HCT116 (cell line): Measurements from ENCODE around the gene TNIP1.

Experiments used
- CBX3 ChIP-seq: IDR thresholded peaks from 2 replicates; pipeline ENCODE4 v1.6.1; 2012; ENCODE audit warnings: low read depth
- EZH2 ChIP-seq: fragments of 200-600 bp; sonication (generic); IDR thresholded peaks from 2 replicates; pipeline ENCODE4 v1.6.1; 2017; ENCODE audit warnings: antibody characterized with exemption, mixed run types
- EZH2phosphoT487 ChIP-seq: fragments of 200-600 bp; IDR thresholded peaks from 2 replicates; pipeline ENCODE4 v1.6.1; 2018; ENCODE audit warnings: antibody characterized with exemption, borderline replicate concordance
- POLR2A ChIP-seq: IDR thresholded peaks from 2 replicates; pipeline ENCODE4 v1.7.0; 2011; ENCODE audit warnings: borderline replicate concordance; ENCODE audit not compliant: insufficient read depth, insufficient read length; ENCODE audit errors: extremely low read depth
- POLR2AphosphoS5 ChIP-seq: IDR thresholded peaks from 2 replicates; pipeline ENCODE4 v1.6.1; 2011; ENCODE audit warnings: mild to moderate bottlenecking, low read depth, low read length, moderate library complexity
- RAD21 ChIP-seq: IDR thresholded peaks from 2 replicates; pipeline ENCODE4 v1.6.1; 2012; ENCODE audit warnings: low read depth, mild to moderate bottlenecking
- SIN3A ChIP-seq: IDR thresholded peaks from 2 replicates; pipeline ENCODE4 v1.6.1; 2012; ENCODE audit warnings: low read depth
- SP1 ChIP-seq: IDR thresholded peaks from 2 replicates; pipeline ENCODE4 v1.6.1; 2012; ENCODE audit warnings: low read depth
- SRF ChIP-seq: IDR thresholded peaks from 2 replicates; pipeline ENCODE4 v1.6.1; 2012; ENCODE audit warnings: low read depth
- YY1 ChIP-seq: IDR thresholded peaks from 2 replicates; pipeline ENCODE4 v1.6.1; 2011; ENCODE audit warnings: low read length, low read depth, moderate library complexity, mild to moderate bottlenecking; ENCODE audit not compliant: insufficient replicate concordance; ENCODE audit errors: extremely low read depth
- ZNF274 ChIP-seq: fragments of 200-500 bp; sonication (Bioruptor generic); IDR thresholded peaks from 2 replicates; pipeline ENCODE4 v1.6.1; 2014; ENCODE audit warnings: mild to moderate bottlenecking, low read depth, low read length, inconsistent platforms
- TF ChIP-seq, protein P1 (sequence below), 3 experiments: fragments of 200-600 bp in 1 of 3; sonication (generic) in 1 of 3; IDR thresholded peaks in 2 of 3; conservative IDR thresholded peaks in 1 of 3; 2 replicates each; pipeline ENCODE4 v1.5.1; 2012 to 2017; ENCODE audit warnings: low read depth in 2 of 3, low read length in 2 of 3, antibody characterized with exemption in 1 of 3, borderline replicate concordance in 1 of 3, control low read depth in 1 of 3, mild to moderate bottlenecking in 1 of 3, mixed read lengths in 1 of 3, mixed run types in 1 of 3, moderate library complexity in 1 of 3; ENCODE audit not compliant: insufficient read depth in 1 of 3
- TF ChIP-seq, protein P2 (sequence below): IDR thresholded peaks from 2 replicates; pipeline ENCODE4 v1.6.1; 2011; ENCODE audit warnings: mild to moderate bottlenecking, low read length, moderate library complexity; ENCODE audit not compliant: insufficient replicate concordance; ENCODE audit errors: extremely low read depth

DNA sequence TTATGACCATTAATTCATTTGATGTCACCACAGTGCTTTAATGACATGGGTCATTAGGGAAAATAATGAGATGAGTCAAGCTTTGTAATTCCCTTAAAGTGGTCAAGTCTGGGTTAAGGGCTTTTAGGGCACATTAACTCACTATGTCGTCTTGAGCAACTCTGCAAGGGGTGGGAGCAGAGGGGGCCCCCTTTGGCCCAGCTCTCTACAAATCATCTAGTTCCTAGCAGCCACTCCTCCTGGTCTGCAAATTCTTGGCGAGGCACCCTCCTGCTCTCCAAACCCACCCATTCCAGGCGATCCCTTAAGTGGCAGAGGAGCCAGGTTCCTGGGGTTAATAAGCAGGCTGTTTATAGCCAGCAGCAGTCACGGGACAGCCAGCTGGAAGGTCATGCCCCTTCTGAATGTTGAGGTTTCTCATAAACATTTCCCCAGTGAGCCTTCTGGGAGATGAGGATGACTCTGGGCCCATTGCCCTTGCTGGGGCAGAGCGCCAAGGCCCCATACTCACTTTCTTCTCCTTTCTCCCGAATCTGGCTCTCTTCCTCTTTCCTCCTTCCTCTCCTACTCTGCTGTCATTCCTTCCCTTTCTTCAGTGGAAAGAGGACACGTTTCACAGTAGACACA is 74.8 kb downstream of the TNIP1 start:
- TF ChIP-seq, protein P1, sequence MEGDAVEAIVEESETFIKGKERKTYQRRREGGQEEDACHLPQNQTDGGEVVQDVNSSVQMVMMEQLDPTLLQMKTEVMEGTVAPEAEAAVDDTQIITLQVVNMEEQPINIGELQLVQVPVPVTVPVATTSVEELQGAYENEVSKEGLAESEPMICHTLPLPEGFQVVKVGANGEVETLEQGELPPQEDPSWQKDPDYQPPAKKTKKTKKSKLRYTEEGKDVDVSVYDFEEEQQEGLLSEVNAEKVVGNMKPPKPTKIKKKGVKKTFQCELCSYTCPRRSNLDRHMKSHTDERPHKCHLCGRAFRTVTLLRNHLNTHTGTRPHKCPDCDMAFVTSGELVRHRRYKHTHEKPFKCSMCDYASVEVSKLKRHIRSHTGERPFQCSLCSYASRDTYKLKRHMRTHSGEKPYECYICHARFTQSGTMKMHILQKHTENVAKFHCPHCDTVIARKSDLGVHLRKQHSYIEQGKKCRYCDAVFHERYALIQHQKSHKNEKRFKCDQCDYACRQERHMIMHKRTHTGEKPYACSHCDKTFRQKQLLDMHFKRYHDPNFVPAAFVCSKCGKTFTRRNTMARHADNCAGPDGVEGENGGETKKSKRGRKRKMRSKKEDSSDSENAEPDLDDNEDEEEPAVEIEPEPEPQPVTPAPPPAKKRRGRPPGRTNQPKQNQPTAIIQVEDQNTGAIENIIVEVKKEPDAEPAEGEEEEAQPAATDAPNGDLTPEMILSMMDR (IDR thresholded peaks at IDR 0.05 in 2 of 3, conservative IDR thresholded peaks at IDR 0.05 in 1 of 3; ENCODE audit: borderline replicate concordance in 1 of 3, insufficient read depth in 1 of 3, low read depth in 2 of 3, low read length in 2 of 3), result no peak
- TF ChIP-seq EZH2phosphoT487, result no peak
- TF ChIP-seq EZH2, result no peak
- TF ChIP-seq RAD21, result no peak
- TF ChIP-seq POLR2AphosphoS5, result no peak
- TF ChIP-seq SRF, result no peak
- TF ChIP-seq, protein P2, sequence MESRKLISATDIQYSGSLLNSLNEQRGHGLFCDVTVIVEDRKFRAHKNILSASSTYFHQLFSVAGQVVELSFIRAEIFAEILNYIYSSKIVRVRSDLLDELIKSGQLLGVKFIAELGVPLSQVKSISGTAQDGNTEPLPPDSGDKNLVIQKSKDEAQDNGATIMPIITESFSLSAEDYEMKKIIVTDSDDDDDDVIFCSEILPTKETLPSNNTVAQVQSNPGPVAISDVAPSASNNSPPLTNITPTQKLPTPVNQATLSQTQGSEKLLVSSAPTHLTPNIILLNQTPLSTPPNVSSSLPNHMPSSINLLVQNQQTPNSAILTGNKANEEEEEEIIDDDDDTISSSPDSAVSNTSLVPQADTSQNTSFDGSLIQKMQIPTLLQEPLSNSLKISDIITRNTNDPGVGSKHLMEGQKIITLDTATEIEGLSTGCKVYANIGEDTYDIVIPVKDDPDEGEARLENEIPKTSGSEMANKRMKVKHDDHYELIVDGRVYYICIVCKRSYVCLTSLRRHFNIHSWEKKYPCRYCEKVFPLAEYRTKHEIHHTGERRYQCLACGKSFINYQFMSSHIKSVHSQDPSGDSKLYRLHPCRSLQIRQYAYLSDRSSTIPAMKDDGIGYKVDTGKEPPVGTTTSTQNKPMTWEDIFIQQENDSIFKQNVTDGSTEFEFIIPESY, result no peak
- no peak for TF ChIP-seq POLR2A
- no peak for TF ChIP-seq CBX3
- no peak for TF ChIP-seq SP1
- no peak for TF ChIP-seq ZNF274
- TF ChIP-seq SIN3A, result no peak
- no peak for TF ChIP-seq YY1
